HG02642 (cell line): ENCODE data around the gene CYB5D1.

Source experiments
- ATAC-seq: cut with Tn5 transposase; IDR thresholded peaks from one replicate; pipeline ENCODE4 v1.9.1; 2021; ENCODE audit warnings: mild to moderate bottlenecking; ENCODE audit not compliant: unreplicated experiment, poor library complexity

Gene CYB5D1

DNA sequence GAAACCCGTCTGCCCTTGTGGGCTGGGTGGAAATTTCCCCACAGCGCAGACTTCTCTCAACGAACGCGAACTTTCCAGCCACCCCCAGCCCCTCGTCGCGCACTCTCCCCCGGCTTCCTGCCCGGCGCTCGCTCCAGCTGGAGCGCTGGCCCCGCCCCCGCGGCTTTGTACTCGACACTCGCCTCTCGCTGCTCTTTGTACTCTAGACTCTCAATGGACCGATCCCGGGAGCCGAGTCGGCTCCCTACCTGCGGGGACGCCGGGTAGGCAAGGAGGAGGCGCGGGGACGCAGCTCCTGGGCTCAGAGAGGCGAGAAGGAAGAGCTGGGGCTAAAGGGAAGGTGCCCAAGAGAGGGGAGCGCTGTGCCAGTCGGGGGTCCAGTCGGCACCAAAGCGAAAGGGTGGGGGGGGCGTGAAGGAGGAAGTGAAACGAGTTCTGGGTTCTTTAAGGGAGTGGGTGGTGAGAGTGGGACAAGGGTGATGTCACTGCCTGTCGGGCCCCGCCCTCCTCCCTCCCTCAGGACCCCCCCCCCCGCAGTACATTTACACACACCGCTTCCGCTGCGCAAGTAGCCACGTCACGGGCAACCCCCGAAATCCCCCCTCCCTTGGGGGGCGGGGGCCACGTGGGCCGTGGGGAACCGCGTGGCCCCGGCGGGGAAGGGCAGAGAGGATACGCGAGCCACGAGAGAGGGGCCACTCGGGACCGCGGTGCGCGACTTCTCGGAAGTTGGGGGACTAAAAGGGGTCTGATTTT is 14.1 kb upstream of the CYB5D1 start:
- ATAC-seq = peak; percentile 36

DNA sequence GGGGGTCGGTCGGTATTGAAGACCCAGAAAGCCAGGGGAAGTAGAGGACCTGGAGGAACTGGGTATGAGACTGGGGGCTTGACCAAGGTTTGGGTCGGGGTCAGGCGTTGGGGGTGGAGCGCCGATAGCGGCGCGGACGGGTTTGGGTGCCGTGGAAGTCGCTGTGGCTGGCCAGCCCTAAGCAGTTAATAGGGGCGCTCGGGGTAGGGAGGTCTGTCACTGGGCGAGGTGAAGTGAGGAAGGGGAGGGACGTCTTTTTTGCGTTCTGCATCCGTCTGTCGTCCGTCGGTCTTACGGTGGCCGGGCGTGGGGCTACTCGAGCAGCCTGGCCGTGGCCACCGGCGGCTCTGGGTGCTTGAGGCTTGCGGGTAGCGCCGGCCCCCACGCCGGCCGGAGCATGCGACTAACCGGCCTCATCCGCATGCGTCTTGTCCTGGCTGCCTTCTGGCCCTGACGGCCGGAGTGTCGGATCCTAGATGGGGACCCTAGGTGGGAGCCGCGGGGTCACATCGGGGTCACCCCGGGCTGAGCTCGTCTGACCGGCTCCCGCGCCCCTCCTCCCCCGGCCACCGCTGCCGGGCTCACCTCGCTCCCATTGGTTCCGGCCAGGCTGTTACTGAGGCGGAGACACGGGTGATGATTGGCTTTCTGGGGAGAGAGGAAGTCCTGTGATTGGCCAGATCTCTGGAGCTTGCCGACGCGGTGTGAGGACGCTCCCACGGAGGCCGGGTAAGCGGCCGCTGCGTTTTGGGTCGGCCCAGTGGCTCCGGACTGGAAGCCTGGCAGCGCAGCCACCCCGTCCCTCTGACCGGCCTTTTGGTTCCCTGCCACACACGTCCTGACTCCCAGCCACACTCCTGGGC is 13.3 kb upstream of the CYB5D1 start:
- ATAC-seq = peak; percentile 40

DNA sequence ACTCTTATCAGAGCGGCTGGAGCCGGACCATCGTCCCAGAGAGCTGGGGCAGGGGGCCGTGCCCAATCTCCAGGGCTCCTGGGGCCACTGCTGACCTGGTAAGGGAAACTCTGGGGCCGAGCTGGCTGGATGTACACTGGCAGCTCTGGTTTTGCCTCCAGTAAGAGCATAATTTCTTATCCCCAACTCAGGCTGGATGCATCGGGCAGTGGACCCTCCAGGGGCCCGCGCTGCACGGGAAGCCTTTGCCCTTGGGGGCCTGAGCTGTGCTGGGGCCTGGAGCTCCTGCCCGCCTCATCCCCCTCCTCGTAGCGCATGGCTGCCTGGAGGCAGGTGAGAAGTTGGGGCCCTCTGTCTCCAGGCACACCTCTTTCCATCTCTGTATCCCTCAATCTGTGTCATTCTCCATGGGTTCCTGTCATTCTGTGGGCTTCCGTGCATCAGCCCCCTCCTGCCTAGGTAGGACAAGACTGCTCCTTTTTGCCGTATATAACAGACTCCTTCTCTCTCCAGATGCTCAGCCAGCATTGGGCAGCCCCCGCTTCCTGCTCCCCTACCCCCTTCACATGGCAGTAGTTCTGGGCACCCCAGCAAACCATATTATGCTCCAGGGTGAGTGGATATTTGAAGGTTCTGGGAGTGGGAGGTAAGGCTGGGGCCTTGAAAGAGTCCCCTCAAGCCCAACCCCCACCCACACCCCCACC is 12.3 kb upstream of the CYB5D1 start:
- ATAC-seq = no peak

DNA sequence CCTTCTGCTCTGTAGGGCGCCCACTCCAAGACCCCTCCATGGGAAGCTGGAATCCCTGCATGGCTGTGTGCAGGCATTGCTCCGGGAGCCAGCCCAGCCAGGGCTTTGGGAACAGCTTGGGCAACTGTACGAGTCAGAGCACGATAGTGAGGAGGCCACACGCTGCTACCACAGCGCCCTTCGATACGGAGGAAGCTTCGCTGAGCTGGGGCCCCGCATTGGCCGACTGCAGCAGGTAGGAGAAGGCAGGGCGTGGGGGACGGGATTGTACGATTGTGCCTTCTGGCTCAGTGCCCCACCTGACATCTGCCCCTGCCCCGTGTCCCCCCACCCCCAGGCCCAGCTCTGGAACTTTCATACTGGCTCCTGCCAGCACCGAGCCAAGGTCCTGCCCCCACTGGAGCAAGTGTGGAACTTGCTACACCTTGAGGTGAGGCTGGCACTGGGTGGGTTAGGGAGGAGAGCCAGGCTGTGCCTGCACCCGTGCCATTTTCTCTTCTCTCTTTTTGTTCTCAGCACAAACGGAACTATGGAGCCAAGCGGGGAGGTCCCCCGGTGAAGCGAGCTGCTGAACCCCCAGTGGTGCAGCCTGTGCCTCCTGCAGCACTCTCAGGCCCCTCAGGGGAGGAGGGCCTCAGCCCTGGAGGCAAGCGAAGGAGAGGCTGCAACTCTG is 11.6 kb upstream of the CYB5D1 start:
- ATAC-seq = no peak

DNA sequence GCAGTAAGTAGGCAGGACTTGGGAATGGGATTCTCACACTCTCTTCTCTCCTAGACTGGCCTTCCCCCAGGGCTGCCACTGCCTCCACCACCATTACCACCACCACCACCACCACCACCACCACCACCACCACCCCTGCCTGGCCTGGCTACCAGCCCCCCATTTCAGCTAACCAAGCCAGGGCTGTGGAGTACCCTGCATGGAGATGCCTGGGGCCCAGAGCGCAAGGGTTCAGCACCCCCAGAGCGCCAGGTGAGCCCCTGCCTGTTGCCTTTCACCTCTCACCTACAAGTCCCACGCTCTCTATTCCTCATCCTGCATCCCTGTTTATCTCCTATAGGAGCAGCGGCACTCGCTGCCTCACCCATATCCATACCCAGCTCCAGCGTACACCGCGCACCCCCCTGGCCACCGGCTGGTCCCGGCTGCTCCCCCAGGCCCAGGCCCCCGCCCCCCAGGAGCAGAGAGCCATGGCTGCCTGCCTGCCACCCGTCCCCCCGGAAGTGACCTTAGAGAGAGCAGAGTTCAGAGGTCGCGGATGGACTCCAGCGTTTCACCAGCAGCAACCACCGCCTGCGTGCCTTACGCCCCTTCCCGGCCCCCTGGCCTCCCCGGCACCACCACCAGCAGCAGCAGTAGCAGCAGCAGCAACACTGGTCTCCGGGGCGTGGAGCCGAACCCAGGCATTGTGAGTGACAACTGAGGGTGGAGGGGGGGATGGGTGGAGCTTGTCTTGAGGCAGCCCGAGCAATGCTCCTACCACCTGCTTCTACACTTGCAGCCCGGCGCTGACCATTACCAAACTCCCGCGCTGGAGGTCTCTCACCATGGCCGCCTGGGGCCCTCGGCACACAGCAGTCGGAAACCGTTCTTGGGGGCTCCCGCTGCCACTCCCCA is 10.8 kb upstream of the CYB5D1 start:
- no peak for ATAC-seq

DNA sequence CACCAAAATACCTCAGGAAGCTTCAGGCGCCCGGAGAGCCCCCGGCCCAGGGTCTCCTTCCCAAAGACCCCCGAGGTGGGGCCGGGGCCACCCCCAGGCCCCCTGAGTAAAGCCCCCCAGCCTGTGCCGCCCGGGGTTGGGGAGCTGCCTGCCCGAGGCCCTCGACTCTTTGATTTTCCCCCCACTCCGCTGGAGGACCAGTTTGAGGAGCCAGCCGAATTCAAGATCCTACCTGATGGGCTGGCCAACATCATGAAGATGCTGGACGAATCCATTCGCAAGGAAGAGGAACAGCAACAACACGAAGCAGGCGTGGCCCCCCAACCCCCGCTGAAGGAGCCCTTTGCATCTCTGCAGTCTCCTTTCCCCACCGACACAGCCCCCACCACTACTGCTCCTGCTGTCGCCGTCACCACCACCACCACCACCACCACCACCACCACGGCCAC is 9.6 kb upstream of the CYB5D1 start:
- no peak for ATAC-seq

DNA sequence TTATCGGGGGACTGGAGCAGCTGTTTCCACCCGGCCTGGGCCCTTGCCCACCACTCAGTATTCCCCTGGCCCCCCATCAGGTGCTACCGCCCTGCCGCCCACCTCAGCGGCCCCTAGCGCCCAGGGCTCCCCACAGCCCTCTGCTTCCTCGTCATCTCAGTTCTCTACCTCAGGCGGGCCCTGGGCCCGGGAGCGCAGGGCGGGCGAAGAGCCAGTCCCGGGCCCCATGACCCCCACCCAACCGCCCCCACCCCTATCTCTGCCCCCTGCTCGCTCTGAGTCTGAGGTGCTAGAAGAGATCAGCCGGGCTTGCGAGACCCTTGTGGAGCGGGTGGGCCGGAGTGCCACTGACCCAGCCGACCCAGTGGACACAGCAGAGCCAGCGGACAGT is 9.1 kb upstream of the CYB5D1 start:
- no peak for ATAC-seq

DNA sequence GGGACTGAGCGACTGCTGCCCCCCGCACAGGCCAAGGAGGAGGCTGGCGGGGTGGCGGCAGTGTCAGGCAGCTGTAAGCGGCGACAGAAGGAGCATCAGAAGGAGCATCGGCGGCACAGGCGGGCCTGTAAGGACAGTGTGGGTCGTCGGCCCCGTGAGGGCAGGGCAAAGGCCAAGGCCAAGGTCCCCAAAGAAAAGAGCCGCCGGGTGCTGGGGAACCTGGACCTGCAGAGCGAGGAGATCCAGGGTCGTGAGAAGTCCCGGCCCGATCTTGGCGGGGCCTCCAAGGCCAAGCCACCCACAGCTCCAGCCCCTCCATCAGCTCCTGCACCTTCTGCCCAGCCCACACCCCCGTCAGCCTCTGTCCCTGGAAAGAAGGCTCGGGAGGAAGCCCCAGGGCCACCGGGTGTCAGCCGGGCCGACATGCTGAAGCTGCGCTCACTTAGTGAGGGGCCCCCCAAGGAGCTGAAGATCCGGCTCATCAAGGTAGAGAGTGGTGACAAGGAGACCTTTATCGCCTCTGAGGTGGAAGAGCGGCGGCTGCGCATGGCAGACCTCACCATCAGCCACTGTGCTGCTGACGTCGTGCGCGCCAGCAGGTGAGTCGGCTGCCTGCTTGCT is 8.6 kb upstream of the CYB5D1 start:
- no peak for ATAC-seq

DNA sequence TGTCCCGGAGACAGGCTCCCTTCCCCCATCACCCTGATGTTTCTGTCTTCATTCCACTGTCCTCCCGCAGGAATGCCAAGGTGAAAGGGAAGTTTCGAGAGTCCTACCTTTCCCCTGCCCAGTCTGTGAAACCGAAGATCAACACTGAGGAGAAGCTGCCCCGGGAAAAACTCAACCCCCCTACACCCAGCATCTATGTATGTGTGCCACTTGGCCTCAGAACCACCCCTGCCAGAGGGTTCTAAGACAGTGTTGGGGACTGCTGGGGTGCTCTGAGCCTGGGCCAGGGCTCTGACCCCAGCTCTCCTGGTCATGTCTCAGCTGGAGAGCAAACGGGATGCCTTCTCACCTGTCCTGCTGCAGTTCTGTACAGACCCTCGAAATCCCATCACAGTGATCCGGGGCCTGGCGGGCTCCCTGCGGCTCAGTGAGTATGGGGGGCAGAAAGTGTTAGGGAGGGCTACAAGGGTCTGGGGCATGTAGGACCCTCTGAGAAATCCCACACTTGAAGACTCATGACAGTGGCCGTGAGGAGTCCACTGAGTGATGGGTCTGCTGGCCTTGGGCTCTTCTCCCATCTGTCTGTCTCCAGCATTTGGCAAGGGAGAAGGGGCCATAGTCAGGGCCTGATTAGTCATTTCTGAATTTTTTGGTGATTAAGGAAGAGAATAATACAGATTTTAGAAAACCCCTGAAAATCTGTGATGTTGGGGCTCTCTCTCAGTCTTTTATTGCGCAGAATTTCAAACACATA is 7.9 kb upstream of the CYB5D1 start:
- ATAC-seq = no peak

DNA sequence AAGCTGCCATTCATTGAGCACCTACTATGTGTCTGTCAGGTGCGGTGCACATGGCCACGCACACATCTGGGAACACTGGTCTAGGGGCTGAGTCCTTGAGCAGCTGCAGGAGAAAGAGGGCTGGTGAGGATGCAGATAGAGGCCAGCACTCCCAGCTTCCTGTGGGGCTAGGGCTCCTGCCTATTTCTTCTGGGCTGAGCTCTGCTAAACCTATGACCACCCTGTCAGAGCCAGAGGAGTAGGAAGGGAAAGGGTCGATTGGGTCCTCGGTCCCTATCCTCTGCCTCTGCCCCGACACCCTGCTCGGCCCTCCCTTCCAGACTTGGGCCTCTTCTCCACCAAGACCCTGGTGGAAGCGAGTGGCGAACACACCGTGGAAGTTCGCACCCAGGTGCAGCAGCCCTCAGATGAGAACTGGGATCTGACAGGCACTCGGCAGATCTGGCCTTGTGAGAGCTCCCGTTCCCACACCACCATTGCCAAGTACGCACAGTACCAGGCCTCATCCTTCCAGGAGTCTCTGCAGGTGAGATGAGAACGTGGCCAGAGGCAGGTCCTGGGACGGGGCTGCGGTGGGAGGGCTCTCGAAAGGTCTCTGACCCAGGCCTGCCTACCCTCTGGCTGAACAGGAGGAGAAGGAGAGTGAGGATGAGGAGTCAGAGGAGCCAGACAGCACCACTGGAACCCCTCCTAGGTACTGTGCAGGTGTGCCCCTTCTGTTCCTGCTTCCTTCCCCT is 6.9 kb upstream of the CYB5D1 start:
- ATAC-seq = no peak

DNA sequence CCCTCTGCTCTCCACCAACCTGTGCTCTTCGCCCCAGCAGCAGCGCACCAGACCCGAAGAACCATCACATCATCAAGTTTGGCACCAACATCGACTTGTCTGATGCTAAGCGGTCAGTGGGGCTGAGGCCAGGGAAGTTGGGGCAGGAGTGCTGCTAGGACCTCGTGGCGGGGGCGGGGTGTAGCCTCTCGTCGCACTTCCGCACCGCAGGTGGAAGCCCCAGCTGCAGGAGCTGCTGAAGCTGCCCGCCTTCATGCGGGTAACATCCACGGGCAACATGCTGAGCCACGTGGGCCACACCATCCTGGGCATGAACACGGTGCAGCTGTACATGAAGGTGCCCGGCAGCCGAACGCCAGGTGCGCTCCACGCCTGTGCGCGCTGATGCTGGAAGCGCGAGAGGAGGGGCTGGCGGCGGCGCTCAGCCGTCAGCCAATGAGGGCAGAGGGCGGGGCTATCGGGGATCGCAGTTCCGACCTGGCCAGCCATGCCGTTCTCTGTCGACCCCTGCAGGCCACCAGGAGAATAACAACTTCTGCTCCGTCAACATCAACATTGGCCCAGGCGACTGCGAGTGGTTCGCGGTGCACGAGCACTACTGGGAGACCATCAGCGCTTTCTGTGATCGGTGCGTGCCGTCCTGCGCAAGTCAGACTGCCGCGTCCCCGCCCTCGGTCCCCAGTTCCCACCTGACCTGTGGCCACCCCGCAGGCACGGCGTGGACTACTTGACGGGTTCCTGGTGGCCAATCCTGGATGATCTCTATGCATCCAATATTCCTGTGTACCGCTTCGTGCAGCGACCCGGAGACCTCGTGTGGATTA is 6.2 kb upstream of the CYB5D1 start:
- peak; percentile 80 for ATAC-seq

DNA sequence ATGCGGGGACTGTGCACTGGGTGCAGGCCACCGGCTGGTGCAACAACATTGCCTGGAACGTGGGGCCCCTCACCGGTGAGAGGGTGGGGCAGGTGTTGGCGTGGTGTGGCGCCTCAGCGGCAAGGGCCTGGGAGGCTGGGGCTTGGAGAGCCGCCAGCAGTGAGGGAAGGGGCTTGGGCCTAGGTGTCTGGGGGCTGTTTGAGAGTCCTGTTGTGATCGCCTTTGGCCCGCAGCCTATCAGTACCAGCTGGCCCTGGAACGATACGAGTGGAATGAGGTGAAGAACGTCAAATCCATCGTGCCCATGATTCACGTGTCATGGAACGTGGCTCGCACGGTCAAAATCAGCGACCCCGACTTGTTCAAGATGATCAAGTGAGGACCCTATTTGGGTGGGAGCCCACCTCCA is 5.5 kb upstream of the CYB5D1 start:
- no peak for ATAC-seq

DNA sequence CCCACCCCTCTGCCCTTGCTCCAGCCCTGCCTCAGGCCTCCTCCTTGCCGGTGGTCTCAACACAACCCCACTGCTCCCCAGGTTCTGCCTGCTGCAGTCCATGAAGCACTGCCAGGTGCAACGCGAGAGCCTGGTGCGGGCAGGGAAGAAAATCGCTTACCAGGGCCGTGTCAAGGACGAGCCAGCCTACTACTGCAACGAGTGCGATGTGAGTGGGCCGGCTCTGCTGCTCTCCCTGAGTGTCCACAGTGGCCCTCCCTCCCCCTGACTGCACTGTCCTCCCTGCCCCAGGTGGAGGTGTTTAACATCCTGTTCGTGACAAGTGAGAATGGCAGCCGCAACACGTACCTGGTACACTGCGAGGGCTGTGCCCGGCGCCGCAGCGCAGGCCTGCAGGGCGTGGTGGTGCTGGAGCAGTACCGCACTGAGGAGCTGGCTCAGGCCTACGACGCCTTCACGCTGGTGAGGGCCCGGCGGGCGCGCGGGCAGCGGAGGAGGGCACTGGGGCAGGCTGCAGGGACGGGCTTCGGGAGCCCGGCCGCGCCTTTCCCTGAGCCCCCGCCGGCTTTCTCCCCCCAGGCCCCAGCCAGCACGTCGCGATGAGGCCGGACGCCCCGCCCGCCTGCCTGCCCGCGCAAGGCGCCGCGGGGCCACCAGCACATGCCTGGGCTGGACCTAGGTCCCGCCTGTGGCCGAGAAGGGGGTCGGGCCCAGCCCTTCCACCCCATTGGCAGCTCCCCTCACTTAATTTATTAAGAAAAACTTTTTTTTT is 4.7 kb upstream of the CYB5D1 start:
- no peak for ATAC-seq

DNA sequence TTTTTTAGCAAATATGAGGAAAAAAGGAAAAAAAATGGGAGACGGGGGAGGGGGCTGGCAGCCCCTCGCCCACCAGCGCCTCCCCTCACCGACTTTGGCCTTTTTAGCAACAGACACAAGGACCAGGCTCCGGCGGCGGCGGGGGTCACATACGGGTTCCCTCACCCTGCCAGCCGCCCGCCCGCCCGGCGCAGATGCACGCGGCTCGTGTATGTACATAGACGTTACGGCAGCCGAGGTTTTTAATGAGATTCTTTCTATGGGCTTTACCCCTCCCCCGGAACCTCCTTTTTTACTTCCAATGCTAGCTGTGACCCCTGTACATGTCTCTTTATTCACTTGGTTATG is 4.1 kb upstream of the CYB5D1 start:
- ATAC-seq = no peak

DNA sequence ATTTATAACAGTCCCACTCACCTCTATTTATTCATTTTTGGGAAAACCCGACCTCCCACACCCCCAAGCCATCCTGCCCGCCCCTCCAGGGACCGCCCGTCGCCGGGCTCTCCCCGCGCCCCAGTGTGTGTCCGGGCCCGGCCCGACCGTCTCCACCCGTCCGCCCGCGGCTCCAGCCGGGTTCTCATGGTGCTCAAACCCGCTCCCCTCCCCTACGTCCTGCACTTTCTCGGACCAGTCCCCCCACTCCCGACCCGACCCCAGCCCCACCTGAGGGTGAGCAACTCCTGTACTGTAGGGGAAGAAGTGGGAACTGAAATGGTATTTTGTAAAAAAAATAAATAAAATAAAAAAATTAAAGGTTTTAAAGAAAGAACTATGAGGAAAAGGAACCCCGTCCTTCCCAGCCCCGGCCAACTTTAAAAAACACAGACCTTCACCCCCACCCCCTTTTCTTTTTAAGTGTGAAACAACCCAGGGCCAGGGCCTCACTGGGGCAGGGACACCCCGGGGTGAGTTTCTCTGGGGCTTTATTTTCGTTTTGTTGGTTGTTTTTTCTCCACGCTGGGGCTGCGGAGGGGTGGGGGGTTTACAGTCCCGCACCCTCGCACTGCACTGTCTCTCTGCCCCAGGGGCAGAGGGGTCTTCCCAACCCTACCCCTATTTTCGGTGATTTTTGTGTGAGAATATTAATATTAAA is 3.6 kb upstream of the CYB5D1 start:
- ATAC-seq = no peak
